Panc1 (cell line): ENCODE results near the gene PHTF2. TPM values are rescaled to one million over a fixed set of nuclear protein-coding genes. Genes with fewer than 3 reads are reported as not detected.

Experiments
- ATAC-seq: fragments of 200-7000 bp; cut with Tn5 transposase; 2 replicates; pipeline ENCODE4 v1.9.1; 2020; ENCODE audit warnings: mild to moderate bottlenecking, moderate library complexity
- BruUV-seq: library from RNA; stranded (reverse); fragments of 400-500 nt; replicated peaks from 2 replicates; lab custom pipeline; 2021; lab: Mats Ljungman, UMichigan
- CTCF ChIA-PET: fragments of 300-600 bp; sonication (Branson Sonifier 250); formaldehyde crosslinking; loops from one replicate; lab custom pipeline; 2022; ENCODE audit warnings: antibody characterized with exemption; lab: Charles Lee
- POLR2A ChIA-PET: fragments of 300-600 bp; sonication (Branson Sonifier 250); formaldehyde crosslinking; loops from one replicate; lab custom pipeline; 2022; ENCODE audit warnings: antibody characterized with exemption; lab: Charles Lee
- DNase-seq: peaks from one replicate; pipeline ENCODE4 v3.0.0-alpha.2; 2010; ENCODE audit warnings: low read depth, low spot score
- H3K27ac ChIP-seq: 2 replicates; pipeline ENCODE4 v1.5.1; 2011; ENCODE audit warnings: mild to moderate bottlenecking, low read length, inconsistent platforms
- H3K27me3 ChIP-seq: fragments of 200-500 bp; sonication (Bioruptor generic); 2 replicates; pipeline ENCODE4 v1.6.0; 2014; ENCODE audit warnings: low read length, inconsistent platforms; ENCODE audit not compliant: control insufficient read depth, insufficient read depth
- H3K36me3 ChIP-seq: fragments of 200-500 bp; sonication (Bioruptor generic); 2 replicates; pipeline ENCODE4 v1.5.1; 2014; ENCODE audit warnings: inconsistent platforms, mild to moderate bottlenecking, low read length, moderate library complexity; ENCODE audit not compliant: control insufficient read depth, insufficient read depth
- H3K4me1 ChIP-seq: 2 replicates; pipeline ENCODE4 v1.5.1; 2011; ENCODE audit warnings: inconsistent platforms, mild to moderate bottlenecking, low read length, moderate library complexity; ENCODE audit not compliant: control insufficient read depth, insufficient read depth
- H3K4me3 ChIP-seq, 2 experiments: 2 replicates each; pipeline ENCODE4 v1.5.1; 2011 to 2012; ENCODE audit warnings: low read depth in 2 of 2, low read length in 2 of 2, mild to moderate bottlenecking in 2 of 2, inconsistent platforms in 1 of 2, moderate library complexity in 1 of 2
- H3K9me3 ChIP-seq: fragments of 200-500 bp; sonication (Bioruptor generic); 2 replicates; pipeline ENCODE4 v1.5.1; 2014; ENCODE audit warnings: low read depth, mild to moderate bottlenecking, inconsistent platforms, low read length, moderate library complexity; ENCODE audit not compliant: control insufficient read depth, insufficient read depth
- POLR2AphosphoS5 ChIP-seq: IDR thresholded peaks from 2 replicates; pipeline ENCODE4 v1.6.1; 2012; ENCODE audit warnings: mild to moderate bottlenecking, low read depth, low read length, moderate library complexity
- REST ChIP-seq, 2 experiments: IDR thresholded peaks; 2 replicates each; pipeline ENCODE4 v1.6.1; 2011 to 2012; ENCODE audit warnings: low read depth in 2 of 2, control low read depth in 1 of 2, low read length in 1 of 2, mild to moderate bottlenecking in 1 of 2, moderate library complexity in 1 of 2; ENCODE audit not compliant: insufficient read depth in 1 of 2
- SIN3A ChIP-seq: IDR thresholded peaks from 2 replicates; pipeline ENCODE4 v1.6.1; 2012; ENCODE audit warnings: low read depth, mild to moderate bottlenecking, low read length, moderate library complexity, borderline replicate concordance; ENCODE audit not compliant: insufficient read depth
- TCF7L2 ChIP-seq: IDR thresholded peaks from 2 replicates; pipeline ENCODE4 v1.6.1; 2011; ENCODE audit warnings: mild to moderate bottlenecking, low read depth, low read length, inconsistent platforms
- in situ Hi-C: cut with HindIII; loops from 2 replicates; pipeline ENCODE4 v1.10.0; 2016; ENCODE audit warnings: low sequenced_read_pairs, low pct_unique_long_range_greater_than_20kb
- intact Hi-C: fragments of 100-400 bp; cut with micrococcal nuclease; formaldehyde crosslinking; loops from one replicate; pipeline ENCODE4 v1.10.0; 2022; ENCODE audit not compliant: unreplicated experiment
- total RNA-seq: library from RNA; stranded (reverse); gene quantifications from one replicate; pipeline ENCODE4 v1.2.1, GENCODE V29; 2021; ENCODE audit not compliant: unreplicated experiment
- TF ChIP-seq, protein P1 (sequence below): fragments of 450-650 bp; IDR thresholded peaks from 2 replicates; pipeline ENCODE4 v1.5.1; 2017; ENCODE audit warnings: mild to moderate bottlenecking

Gene PHTF2
- total RNA-seq, 1 experiment from 2014 or later: 61.5 TPM

- no peaks in the 10 kb centered on the region for H3K4me1 ChIP-seq
- CTCF ChIA-PET: interaction anchor here (0.7 kb wide), 1 partner anchor 168 kb away, joined by 3 read pairs; no protein-coding TSS in a partner anchor
- H3K27me3 ChIP-seq: no peaks in the 10 kb centered on the region
- intact Hi-C loops (no loop called here), in situ Hi-C loops (no loop called here)
- no peak overlapping the region for H3K4me3 ChIP-seq
- H3K36me3 ChIP-seq: no peaks in the 10 kb centered on the region; the same call in 1 of the 2 replicates
- no TSS peak for BruUV-seq
- no peak for DNase-seq
- H3K9me3 ChIP-seq: no peaks in the 10 kb centered on the region
- TF ChIP-seq SIN3A: no peak
- ATAC-seq: no peak
- no peak overlapping the region for H3K27ac ChIP-seq
- POLR2A ChIA-PET: no interaction called here
Observed at GRCh38 chr7:77771901-77772300, 26.7 kb upstream of the PHTF2 start.

GRCh38 chr7:77778535-77778934, 20.0 kb upstream of the PHTF2 start:
- TF ChIP-seq POLR2AphosphoS5 (no peak), TCF7L2 (no peak), REST (IDR thresholded peaks at IDR 0.05; ENCODE audit: insufficient read depth in 1 of 2, low read depth in 2 of 2, low read length in 1 of 2) (no peak), SIN3A (no peak)
- TF ChIP-seq, protein P1, sequence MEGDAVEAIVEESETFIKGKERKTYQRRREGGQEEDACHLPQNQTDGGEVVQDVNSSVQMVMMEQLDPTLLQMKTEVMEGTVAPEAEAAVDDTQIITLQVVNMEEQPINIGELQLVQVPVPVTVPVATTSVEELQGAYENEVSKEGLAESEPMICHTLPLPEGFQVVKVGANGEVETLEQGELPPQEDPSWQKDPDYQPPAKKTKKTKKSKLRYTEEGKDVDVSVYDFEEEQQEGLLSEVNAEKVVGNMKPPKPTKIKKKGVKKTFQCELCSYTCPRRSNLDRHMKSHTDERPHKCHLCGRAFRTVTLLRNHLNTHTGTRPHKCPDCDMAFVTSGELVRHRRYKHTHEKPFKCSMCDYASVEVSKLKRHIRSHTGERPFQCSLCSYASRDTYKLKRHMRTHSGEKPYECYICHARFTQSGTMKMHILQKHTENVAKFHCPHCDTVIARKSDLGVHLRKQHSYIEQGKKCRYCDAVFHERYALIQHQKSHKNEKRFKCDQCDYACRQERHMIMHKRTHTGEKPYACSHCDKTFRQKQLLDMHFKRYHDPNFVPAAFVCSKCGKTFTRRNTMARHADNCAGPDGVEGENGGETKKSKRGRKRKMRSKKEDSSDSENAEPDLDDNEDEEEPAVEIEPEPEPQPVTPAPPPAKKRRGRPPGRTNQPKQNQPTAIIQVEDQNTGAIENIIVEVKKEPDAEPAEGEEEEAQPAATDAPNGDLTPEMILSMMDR: no peak
- CTCF ChIA-PET: no interaction called here
- intact Hi-C loops: no loop called here
- Histone ChIP-seq H3K4me1 (no peaks in the 10 kb centered on the region), H3K4me3 (no peak overlapping the region), H3K36me3 (peaks cover 10% of the 10 kb centered on the region), H3K9me3 (no peaks in the 10 kb centered on the region), H3K27ac (no peak overlapping the region), H3K27me3 (no peaks in the 10 kb centered on the region)
- no TSS peak for BruUV-seq
- in situ Hi-C loops: no loop called here
- ATAC-seq (no peak), DNase-seq (no peak)
- POLR2A ChIA-PET: no interaction called here

DNA sequence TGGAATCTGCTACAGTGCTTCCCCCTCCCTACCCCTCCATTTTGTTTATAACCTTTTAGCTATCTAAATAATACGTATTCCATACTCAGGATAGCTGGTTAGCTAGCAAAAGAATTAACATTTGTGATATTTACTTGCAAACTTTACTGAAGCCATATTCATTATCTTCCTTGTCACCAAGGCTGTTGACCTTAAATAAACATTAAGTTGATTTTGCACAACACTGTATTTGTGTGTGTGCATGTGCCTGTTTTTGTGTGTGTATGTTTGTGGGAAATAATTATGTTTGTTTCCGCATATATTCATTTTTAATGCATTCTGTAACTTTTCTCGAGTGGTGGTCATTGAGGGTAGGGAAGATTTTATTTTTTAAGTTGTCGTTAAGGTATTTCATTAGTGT, 16.2 kb upstream of the PHTF2 start:
- BruUV-seq: no TSS peak
- no peak for TF ChIP-seq SIN3A
- ChIA-PET POLR2A (no interaction called here), CTCF (no interaction called here)
- in situ Hi-C loops (no loop called here), intact Hi-C loops (no loop called here)
- Histone ChIP-seq H3K27ac (no peak overlapping the region), H3K9me3 (no peaks in the 10 kb centered on the region), H3K36me3 (peaks cover 10% of the 10 kb centered on the region), H3K4me3 (no peak overlapping the region), H3K4me1 (no peaks in the 10 kb centered on the region), H3K27me3 (no peaks in the 10 kb centered on the region)
- no peak for ATAC-seq
- no peak for DNase-seq
